ENCODE data around the gene HNRNPR. TPM values are rescaled to one million over a fixed set of nuclear protein-coding genes. Genes with fewer than 3 reads are reported as not detected.

HNRNPR gene
- total and polyA plus RNA-seq, 2 donors (not counting 1 experiment from before 2014, with no cell fraction given): 52.2 to 132 TPM

DNA sequence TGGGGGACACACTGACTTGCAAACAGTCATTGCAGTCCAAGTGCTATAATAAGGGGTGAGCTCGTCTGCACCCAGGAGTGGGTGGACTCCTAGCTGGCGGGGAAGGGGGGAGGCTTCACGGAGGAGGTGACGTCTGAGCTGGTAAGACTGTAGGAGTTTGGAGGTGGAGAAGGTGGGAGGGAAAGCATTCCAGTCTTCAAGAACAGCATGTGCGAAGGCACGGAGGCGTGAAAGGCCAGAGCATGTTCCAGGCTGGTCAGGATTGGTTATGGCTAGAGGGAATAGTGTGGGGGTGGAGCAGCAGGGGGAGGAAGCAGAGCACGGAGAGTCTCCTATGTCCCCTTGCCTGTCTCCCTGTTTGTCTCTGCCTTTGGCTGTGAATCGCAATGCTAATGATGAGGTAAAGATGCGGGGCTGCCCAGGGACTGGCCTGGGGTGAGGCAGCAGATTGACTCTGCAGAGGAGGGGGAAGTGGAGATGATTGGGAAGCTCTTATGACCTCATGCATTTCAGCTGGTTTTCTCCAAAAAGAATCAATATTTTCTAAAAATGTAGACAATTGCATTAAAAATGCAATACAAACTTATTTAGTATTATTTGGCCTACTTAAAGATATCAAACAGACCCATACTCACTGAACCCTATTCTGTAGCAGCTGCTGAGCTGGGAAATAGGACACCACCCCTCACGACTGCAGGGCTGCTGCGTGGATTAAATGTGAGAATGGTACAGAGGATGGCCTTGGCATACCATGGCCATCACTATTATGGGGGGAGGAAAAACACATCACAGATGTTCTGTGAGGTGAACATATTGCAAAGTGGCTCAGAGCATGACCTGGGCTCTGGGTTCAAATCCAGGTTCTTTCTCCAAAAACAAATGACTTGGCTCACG lies 28.1 kb upstream of the HNRNPR start:
- 98% methylated on average over 10 of the region's 13 CpGs for WGBS (ENCODE audit: insufficient coverage)
- H3K4me1 ChIP-seq (ENCODE audit: control insufficient read depth in 2 of 2, insufficient read depth in 2 of 2, low read length in 2 of 2): peaks cover 12 to 17% of the 10 kb centered on the region in 2 donors
- H3K9ac ChIP-seq (ENCODE audit: low read length): no peak overlapping the region
- no peaks in the 10 kb centered on the region for H3K36me3 ChIP-seq (replicated peaks in 1 of 2; ENCODE audit: control extremely low read depth in 1 of 2, control insufficient read depth in 1 of 2, extremely low read depth in 1 of 2, insufficient read depth in 2 of 2, low read length in 1 of 2)
- H3K27ac ChIP-seq (ENCODE audit: low read length in 2 of 2): no peak overlapping the region
- H3K9me3 ChIP-seq (ENCODE audit: control extremely low read depth in 1 of 3, control insufficient read depth in 2 of 3, insufficient read depth in 1 of 3, low read length in 2 of 3): no peaks in the 10 kb centered on the region
- Mint-ChIP-seq H3K9me3 (ENCODE audit: insufficient read depth) (no peaks in the 10 kb centered on the region), H3K4me1 (peaks cover 24% of the 10 kb centered on the region), H3K27ac (no peak overlapping the region), H3K27me3 (no peaks in the 10 kb centered on the region), H3K4me3 (no peak overlapping the region)
- CTCF ChIA-PET: no interaction called here
- TF ChIP-seq, protein P1, sequence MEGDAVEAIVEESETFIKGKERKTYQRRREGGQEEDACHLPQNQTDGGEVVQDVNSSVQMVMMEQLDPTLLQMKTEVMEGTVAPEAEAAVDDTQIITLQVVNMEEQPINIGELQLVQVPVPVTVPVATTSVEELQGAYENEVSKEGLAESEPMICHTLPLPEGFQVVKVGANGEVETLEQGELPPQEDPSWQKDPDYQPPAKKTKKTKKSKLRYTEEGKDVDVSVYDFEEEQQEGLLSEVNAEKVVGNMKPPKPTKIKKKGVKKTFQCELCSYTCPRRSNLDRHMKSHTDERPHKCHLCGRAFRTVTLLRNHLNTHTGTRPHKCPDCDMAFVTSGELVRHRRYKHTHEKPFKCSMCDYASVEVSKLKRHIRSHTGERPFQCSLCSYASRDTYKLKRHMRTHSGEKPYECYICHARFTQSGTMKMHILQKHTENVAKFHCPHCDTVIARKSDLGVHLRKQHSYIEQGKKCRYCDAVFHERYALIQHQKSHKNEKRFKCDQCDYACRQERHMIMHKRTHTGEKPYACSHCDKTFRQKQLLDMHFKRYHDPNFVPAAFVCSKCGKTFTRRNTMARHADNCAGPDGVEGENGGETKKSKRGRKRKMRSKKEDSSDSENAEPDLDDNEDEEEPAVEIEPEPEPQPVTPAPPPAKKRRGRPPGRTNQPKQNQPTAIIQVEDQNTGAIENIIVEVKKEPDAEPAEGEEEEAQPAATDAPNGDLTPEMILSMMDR (IDR thresholded peaks at IDR 0.05): no peak
- TF ChIP-seq EZH2 (IDR thresholded peaks at IDR 0.05; ENCODE audit: borderline replicate concordance, insufficient read depth, low read depth, low read length, poor library complexity, severe bottlenecking): no peak
- no peak overlapping the region for H3K4me3 ChIP-seq (ENCODE audit: control extremely low read depth in 1 of 5, extremely low read depth in 1 of 5, insufficient read depth in 1 of 5, low read depth in 2 of 5, low read length in 4 of 5)
- H3K27me3 ChIP-seq (replicated peaks in 1 of 4; ENCODE audit: control extremely low read depth in 1 of 4, control insufficient read depth in 3 of 4, insufficient read depth in 4 of 4, low read length in 3 of 4): peaks cover 0 to 2% (median 0%) of the 10 kb centered on the region in 4 experiments
- intact Hi-C loops (cut with micrococcal nuclease): no loop called here
- H4K20me1 ChIP-seq (ENCODE audit: control insufficient read depth, insufficient read depth, low read length, poor library complexity, severe bottlenecking): no peaks in the 10 kb centered on the region
- peaks cover 12% of the 10 kb centered on the region for H3K79me2 ChIP-seq (ENCODE audit: control insufficient read depth, insufficient read depth, low read length)
- no peak for DNase-seq
- no peak for ATAC-seq (ENCODE audit: low read depth)
- no peak overlapping the region for H3K4me2 ChIP-seq (replicated peaks; ENCODE audit: low read depth, low read length, poor library complexity, severe bottlenecking)
- H2AFZ ChIP-seq (ENCODE audit: insufficient read depth, low read depth, low read length, poor library complexity, severe bottlenecking): no peak overlapping the region
- POLR2A ChIA-PET: no interaction called here

All from B cell (primary cell).